Measurements from ENCODE around the gene LRRC56. TPM values are rescaled to one million over a fixed set of nuclear protein-coding genes. Genes with fewer than 3 reads are reported as not detected.

The LRRC56 gene
- total RNA-seq, 1 donor from 2014 or later = 0.82 TPM

DNA sequence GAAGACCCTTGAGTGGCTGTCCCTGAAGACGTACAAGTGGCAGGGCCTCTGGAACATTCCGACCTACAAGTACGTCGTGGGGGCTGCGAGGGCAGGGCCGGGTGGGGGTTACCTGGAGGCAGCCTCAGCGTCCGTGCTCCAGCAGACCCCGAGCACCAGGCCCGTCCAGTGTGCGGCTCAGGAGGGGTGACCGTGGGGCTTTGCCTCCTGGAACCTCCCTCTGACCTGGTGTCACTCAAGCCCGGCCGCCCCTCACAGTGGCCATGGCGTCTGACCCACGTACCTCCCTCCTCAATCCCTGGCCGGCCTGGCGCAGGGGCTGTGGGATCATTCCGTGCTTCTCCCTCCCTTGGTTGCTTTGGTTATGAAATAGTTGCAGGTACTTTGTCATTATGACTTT is 48.7 kb upstream of the LRRC56 start:
- Histone ChIP-seq H3K27ac (ENCODE audit: low read depth, low read length) (no peak overlapping the region), H2AFZ (ENCODE audit: low read depth, low read length) (no peak overlapping the region), H3K9me3 (ENCODE audit: insufficient read depth, low read depth, low read length) (no peaks in the 10 kb centered on the region), H3K4me1 (ENCODE audit: insufficient read depth, low read length) (no peaks in the 10 kb centered on the region), H3K36me3 (ENCODE audit: insufficient read depth, low read length) (no peaks in the 10 kb centered on the region), H4K20me1 (ENCODE audit: insufficient read depth, low read length) (peaks cover 10% of the 10 kb centered on the region), H3K4me3 (ENCODE audit: insufficient read depth, low read depth, low read length) (no peak overlapping the region), H3K9ac (ENCODE audit: low read length) (no peak overlapping the region), H3K4me2 (ENCODE audit: low read length) (no peak overlapping the region), H3K79me2 (ENCODE audit: insufficient read depth, low read length) (peaks cover 21% of the 10 kb centered on the region), H3K27me3 (ENCODE audit: insufficient read depth, low read length) (no peaks in the 10 kb centered on the region)
- no peak overlapping the region for H3K27ac Mint-ChIP-seq (ENCODE audit: unreplicated experiment)
- H3K9me3 Mint-ChIP-seq (ENCODE audit: unreplicated experiment) = no peaks in the 10 kb centered on the region
- peaks cover 5% of the 10 kb centered on the region for H3K36me3 Mint-ChIP-seq (ENCODE audit: low read depth, unreplicated experiment)
- no peak overlapping the region for H3K4me3 Mint-ChIP-seq (ENCODE audit: unreplicated experiment)
- DNase-seq (ENCODE audit: low read depth) = no peak
- no peak for FAIRE-seq
- no peaks in the 10 kb centered on the region for H3K4me1 Mint-ChIP-seq (ENCODE audit: low read depth, unreplicated experiment)
- H3K27me3 Mint-ChIP-seq (ENCODE audit: low read depth, unreplicated experiment) = no peaks in the 10 kb centered on the region
- TF ChIP-seq, protein P1, sequence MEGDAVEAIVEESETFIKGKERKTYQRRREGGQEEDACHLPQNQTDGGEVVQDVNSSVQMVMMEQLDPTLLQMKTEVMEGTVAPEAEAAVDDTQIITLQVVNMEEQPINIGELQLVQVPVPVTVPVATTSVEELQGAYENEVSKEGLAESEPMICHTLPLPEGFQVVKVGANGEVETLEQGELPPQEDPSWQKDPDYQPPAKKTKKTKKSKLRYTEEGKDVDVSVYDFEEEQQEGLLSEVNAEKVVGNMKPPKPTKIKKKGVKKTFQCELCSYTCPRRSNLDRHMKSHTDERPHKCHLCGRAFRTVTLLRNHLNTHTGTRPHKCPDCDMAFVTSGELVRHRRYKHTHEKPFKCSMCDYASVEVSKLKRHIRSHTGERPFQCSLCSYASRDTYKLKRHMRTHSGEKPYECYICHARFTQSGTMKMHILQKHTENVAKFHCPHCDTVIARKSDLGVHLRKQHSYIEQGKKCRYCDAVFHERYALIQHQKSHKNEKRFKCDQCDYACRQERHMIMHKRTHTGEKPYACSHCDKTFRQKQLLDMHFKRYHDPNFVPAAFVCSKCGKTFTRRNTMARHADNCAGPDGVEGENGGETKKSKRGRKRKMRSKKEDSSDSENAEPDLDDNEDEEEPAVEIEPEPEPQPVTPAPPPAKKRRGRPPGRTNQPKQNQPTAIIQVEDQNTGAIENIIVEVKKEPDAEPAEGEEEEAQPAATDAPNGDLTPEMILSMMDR (IDR thresholded peaks at IDR 0.05; ENCODE audit: insufficient read depth, low read depth, low read length) = no peak
- TF ChIP-seq EZH2 (IDR thresholded peaks at IDR 0.05; ENCODE audit: insufficient read depth, low read length) = no peak

DNA sequence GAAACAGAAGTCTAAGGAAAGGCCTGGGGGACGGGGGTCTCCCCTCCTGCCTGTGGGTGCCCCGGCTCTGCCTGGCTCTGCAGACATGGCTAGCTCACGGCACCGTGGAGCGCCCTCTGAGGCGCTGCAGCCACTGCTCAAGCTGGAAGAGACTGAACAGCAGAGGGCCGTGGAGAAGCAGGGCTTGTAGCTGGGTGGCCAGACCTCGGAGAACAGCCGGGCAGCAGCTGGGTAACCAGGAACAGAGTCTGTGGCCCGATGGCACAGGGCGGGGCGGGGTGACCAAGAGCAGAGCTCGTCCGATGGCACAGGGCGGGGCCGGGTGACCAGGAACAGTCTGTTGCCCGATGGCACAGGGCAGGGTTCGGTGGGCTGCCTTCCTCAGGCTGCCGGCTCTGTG is 48.3 kb upstream of the LRRC56 start:
- Histone ChIP-seq H4K20me1 (ENCODE audit: insufficient read depth, low read length) (peaks cover 7% of the 10 kb centered on the region), H3K4me2 (ENCODE audit: low read length) (no peak overlapping the region), H3K27ac (ENCODE audit: low read depth, low read length) (no peak overlapping the region), H3K4me3 (ENCODE audit: insufficient read depth, low read depth, low read length) (no peak overlapping the region), H3K9ac (ENCODE audit: low read length) (no peak overlapping the region), H3K9me3 (ENCODE audit: insufficient read depth, low read depth, low read length) (no peaks in the 10 kb centered on the region), H3K4me1 (ENCODE audit: insufficient read depth, low read length) (no peaks in the 10 kb centered on the region), H2AFZ (ENCODE audit: low read depth, low read length) (no peak overlapping the region), H3K27me3 (ENCODE audit: insufficient read depth, low read length) (no peaks in the 10 kb centered on the region), H3K79me2 (ENCODE audit: insufficient read depth, low read length) (peaks cover 17% of the 10 kb centered on the region), H3K36me3 (ENCODE audit: insufficient read depth, low read length) (no peaks in the 10 kb centered on the region)
- Mint-ChIP-seq H3K27me3 (ENCODE audit: low read depth, unreplicated experiment) (no peaks in the 10 kb centered on the region), H3K4me1 (ENCODE audit: low read depth, unreplicated experiment) (no peaks in the 10 kb centered on the region), H3K9me3 (ENCODE audit: unreplicated experiment) (no peaks in the 10 kb centered on the region), H3K27ac (ENCODE audit: unreplicated experiment) (no peak overlapping the region), H3K4me3 (ENCODE audit: unreplicated experiment) (no peak overlapping the region), H3K36me3 (ENCODE audit: low read depth, unreplicated experiment) (peaks cover 4% of the 10 kb centered on the region)
- no peak for FAIRE-seq
- no peak for DNase-seq (ENCODE audit: low read depth)
- TF ChIP-seq, protein P1 (IDR thresholded peaks at IDR 0.05; ENCODE audit: insufficient read depth, low read depth, low read length) = no peak
- no peak for TF ChIP-seq EZH2 (IDR thresholded peaks at IDR 0.05; ENCODE audit: insufficient read depth, low read length)

DNA sequence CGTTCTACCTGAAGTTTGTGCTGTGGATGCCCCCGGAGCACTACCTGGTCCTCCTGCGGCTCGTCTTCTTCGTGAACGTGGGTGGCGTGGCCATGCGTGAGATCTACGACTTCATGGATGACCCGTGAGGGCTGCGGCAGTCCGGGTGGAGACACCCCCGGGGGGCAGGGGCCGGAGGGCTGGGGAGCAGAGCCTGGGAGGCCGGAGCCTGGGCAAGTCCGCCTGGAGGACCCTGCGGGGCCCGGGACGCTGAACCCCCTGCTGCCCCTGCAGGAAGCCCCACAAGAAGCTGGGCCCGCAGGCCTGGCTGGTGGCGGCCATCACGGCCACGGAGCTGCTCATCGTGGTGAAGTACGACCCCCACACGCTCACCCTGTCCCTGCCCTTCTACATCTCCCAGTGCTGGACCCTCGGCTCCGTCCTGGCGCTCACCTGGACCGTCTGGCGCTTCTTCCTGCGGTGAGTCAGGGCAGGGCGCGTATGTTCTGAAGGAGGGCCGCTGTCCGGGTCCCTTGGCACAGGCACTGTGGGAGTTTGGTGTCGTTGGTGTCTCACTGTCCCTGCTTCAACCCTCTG is 47.6 kb upstream of the LRRC56 start:
- Histone ChIP-seq H3K9me3 (ENCODE audit: insufficient read depth, low read depth, low read length) (no peaks in the 10 kb centered on the region), H3K4me3 (ENCODE audit: insufficient read depth, low read depth, low read length) (no peak overlapping the region), H3K36me3 (ENCODE audit: insufficient read depth, low read length) (no peaks in the 10 kb centered on the region), H3K4me2 (ENCODE audit: low read length) (no peak overlapping the region), H3K9ac (ENCODE audit: low read length) (no peak overlapping the region), H3K4me1 (ENCODE audit: insufficient read depth, low read length) (no peaks in the 10 kb centered on the region), H3K79me2 (ENCODE audit: insufficient read depth, low read length) (peaks cover 11% of the 10 kb centered on the region), H3K27me3 (ENCODE audit: insufficient read depth, low read length) (no peaks in the 10 kb centered on the region), H2AFZ (ENCODE audit: low read depth, low read length) (no peak overlapping the region), H3K27ac (ENCODE audit: low read depth, low read length) (no peak overlapping the region), H4K20me1 (ENCODE audit: insufficient read depth, low read length) (peaks cover 4% of the 10 kb centered on the region)
- Mint-ChIP-seq H3K27me3 (ENCODE audit: low read depth, unreplicated experiment) (no peaks in the 10 kb centered on the region), H3K9me3 (ENCODE audit: unreplicated experiment) (no peaks in the 10 kb centered on the region), H3K4me1 (ENCODE audit: low read depth, unreplicated experiment) (no peaks in the 10 kb centered on the region), H3K27ac (ENCODE audit: unreplicated experiment) (no peak overlapping the region), H3K4me3 (ENCODE audit: unreplicated experiment) (no peak overlapping the region), H3K36me3 (ENCODE audit: low read depth, unreplicated experiment) (no peaks in the 10 kb centered on the region)
- TF ChIP-seq EZH2 (IDR thresholded peaks at IDR 0.05; ENCODE audit: insufficient read depth, low read length) = no peak
- TF ChIP-seq, protein P1 (IDR thresholded peaks at IDR 0.05; ENCODE audit: insufficient read depth, low read depth, low read length) = no peak
- FAIRE-seq (no peak), DNase-seq (ENCODE audit: low read depth) (no peak)

Measured in astrocyte (in vitro differentiated cells and primary cell).